Psoas muscle (tissue), 8 donors: ENCODE data around the gene CYBC1. TPM values are rescaled to one million over a fixed set of nuclear protein-coding genes. Genes with fewer than 3 reads are reported as not detected.

Experiments
- ATAC-seq, 4 donors: fragments of 200-7000 bp; cut with Tn5 transposase; one replicate each; pipeline ENCODE4 v1.9.1; 2020; ENCODE audit warnings: moderate library complexity in 3 of 4, mild to moderate bottlenecking in 2 of 4
- DNase-seq, 2 donors: peaks; one replicate each; pipeline ENCODE4 v3.0.0-alpha.2; 2020
- H3K27ac ChIP-seq: fragments of 200-600 bp; one replicate; pipeline ENCODE4 v1.8.0; 2022
- H3K27me3 ChIP-seq, 3 donors: fragments of 200-600 bp in 1 of 3; one replicate each; pipeline versions ENCODE4 v1.6.1 to v1.8.0; 2013 to 2022; ENCODE audit warnings: low read length in 2 of 3, mild to moderate bottlenecking in 2 of 3, moderate library complexity in 1 of 3; ENCODE audit not compliant: insufficient read depth in 3 of 3
- H3K36me3 ChIP-seq, 2 donors: fragments of 200-600 bp in 1 of 2; one replicate each; pipeline versions ENCODE4 v1.6.1 to v1.8.0; 2013 to 2022; ENCODE audit warnings: low read depth in 1 of 2, mild to moderate bottlenecking in 1 of 2, moderate library complexity in 1 of 2; ENCODE audit not compliant: insufficient read depth in 1 of 2
- H3K4me1 ChIP-seq: fragments of 200-600 bp; one replicate; pipeline ENCODE4 v1.8.0; 2022
- H3K4me3 ChIP-seq: fragments of 200-600 bp; one replicate; pipeline ENCODE4 v1.8.0; 2022; ENCODE audit warnings: mild to moderate bottlenecking
- H3K9me3 ChIP-seq: fragments of 200-600 bp; one replicate; pipeline ENCODE4 v1.8.0; 2022
- WGBS, 3 donors: extraction: QIAGEN DNeasy Blood & Tissue Kit; methylation state at CpG; one replicate each; pipeline versions ENCODE4 v1.1.6 to v1.1.7; 2013; 5-methylcytosine and 5-hydroxymethylcytosine counted together
- intact Hi-C, 2 donors: fragments of 100-400 bp; cut with DNase I; formaldehyde crosslinking; loops; one replicate each; pipeline versions ENCODE4 v1.11.0 to v1.14.2; 2022
- polyA plus RNA-seq, 3 donors: library from polyadenylated mRNA; stranded (reverse); fragments of 200-250 nt; gene quantifications; one replicate each; pipeline ENCODE4 v1.2.3, GENCODE V29; 2013
- total RNA-seq, 4 donors: library from RNA; stranded (reverse); fragmentation: NEBNext Ultra II Directional in 2 of 4; extraction: Animal tissue kit (Norgen Biotek cat#: 25700) in 2 of 4; gene quantifications; one replicate each; pipeline versions ENCODE4 v1.2.1 to v1.2.4, GENCODE V29; 2021 to 2023
- TF ChIP-seq, protein P1 (sequence below): fragments of 200-600 bp; IDR thresholded peaks from one replicate; pipeline ENCODE4 v1.8.0; 2022; ENCODE audit warnings: antibody characterized with exemption
- donor health status: healthy with polysubstance abuse.
- donor health status: DM: no; HTN: no; CAD: no; lungs with moderate emphysema.
- donor health status: Bipolar disorder and iron deficiency.
- donor health status: healthy.
- donor health status: DM: yes; HTN: yes; CAD: no.
- donor health status: DM: no; HTN: no; CAD: no.
- donor health status: DM: no; HTN: no; CAD: no.
- donor health status: DM: yes; HTN: yes; CAD: no.

CYBC1 gene
- total and polyA plus RNA-seq, 7 donors = 14.4 to 31.6 (median 19.1) TPM

DNA sequence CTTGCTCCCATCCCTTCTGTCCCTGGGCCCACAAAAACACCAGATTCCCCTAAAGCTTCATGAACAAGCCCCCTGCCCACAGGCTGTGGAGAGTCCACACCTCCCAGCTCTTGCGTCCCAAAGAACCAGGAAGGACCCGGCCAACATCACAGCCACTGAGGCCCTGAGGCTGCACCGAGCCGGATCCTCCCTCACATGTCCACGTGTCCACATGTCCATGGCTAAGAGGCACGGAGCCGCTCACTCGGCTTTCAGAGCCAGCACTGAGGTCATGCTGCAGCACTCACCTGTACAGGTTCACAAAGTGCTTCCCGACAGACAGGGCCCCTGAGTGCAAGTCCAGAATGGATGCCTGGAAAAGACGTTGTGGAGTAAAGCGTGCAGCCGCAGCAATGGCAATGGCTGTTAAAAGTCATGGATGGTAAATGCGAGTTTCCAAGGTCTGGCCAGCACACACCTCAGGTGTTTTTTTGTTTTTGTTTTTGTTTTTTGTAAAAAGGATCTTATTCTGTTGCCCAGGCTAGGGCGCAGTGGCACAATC is 44.4 kb downstream of the CYBC1 start:
- intact Hi-C loops = no loop called here
- Histone ChIP-seq H3K4me3 (no peak overlapping the region), H3K27me3 (no peaks in the 10 kb centered on the region), H3K27ac (no peak overlapping the region), H3K4me1 (peaks cover 10% of the 10 kb centered on the region), H3K9me3 (no peaks in the 10 kb centered on the region), H3K36me3 (peaks cover 0 to 55% of the 10 kb centered on the region in 2 donors)
- WGBS, 3 donors = 94 to 95% (median 95%) methylated on average over 14 of the region's 14 CpGs
- TF ChIP-seq, protein P1, sequence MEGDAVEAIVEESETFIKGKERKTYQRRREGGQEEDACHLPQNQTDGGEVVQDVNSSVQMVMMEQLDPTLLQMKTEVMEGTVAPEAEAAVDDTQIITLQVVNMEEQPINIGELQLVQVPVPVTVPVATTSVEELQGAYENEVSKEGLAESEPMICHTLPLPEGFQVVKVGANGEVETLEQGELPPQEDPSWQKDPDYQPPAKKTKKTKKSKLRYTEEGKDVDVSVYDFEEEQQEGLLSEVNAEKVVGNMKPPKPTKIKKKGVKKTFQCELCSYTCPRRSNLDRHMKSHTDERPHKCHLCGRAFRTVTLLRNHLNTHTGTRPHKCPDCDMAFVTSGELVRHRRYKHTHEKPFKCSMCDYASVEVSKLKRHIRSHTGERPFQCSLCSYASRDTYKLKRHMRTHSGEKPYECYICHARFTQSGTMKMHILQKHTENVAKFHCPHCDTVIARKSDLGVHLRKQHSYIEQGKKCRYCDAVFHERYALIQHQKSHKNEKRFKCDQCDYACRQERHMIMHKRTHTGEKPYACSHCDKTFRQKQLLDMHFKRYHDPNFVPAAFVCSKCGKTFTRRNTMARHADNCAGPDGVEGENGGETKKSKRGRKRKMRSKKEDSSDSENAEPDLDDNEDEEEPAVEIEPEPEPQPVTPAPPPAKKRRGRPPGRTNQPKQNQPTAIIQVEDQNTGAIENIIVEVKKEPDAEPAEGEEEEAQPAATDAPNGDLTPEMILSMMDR = no peak
- DNase-seq = no peak
- ATAC-seq = no peak

DNA sequence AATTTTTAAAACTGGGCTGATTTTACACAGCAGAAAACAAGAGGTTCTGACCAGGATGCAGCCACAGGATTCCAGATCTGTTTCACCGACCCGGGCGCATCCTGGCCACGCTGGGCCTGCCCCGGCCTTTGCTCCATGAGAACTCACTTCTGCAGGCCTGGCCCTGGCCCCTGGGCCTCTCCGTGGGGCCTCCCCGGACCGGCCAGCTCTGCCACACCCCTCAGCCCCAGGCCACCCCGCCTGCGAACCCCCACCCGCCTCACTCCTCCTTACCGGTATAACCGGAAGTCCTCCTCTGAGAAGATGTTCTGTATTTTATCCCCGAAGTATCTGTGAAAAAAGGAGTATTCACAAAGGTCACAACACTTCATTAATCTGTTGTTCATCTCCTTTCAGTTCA is 45.5 kb downstream of the CYBC1 start:
- intact Hi-C loops = loop anchor here in 1 of 2 donors (2.0 kb wide), 1 partner anchor 50 kb away; no protein-coding TSS in a partner anchor
- no peak for DNase-seq
- Histone ChIP-seq H3K27ac (no peak overlapping the region), H3K27me3 (no peaks in the 10 kb centered on the region), H3K4me1 (peaks cover 16% of the 10 kb centered on the region), H3K9me3 (no peaks in the 10 kb centered on the region), H3K36me3 (peaks cover 0 to 51% of the 10 kb centered on the region in 2 donors), H3K4me3 (no peak overlapping the region)
- TF ChIP-seq, protein P1 = no peak
- ATAC-seq = no peak
- 94 to 96% (median 95%) methylated on average over 14 of the region's 14 CpGs for WGBS, 3 donors

DNA sequence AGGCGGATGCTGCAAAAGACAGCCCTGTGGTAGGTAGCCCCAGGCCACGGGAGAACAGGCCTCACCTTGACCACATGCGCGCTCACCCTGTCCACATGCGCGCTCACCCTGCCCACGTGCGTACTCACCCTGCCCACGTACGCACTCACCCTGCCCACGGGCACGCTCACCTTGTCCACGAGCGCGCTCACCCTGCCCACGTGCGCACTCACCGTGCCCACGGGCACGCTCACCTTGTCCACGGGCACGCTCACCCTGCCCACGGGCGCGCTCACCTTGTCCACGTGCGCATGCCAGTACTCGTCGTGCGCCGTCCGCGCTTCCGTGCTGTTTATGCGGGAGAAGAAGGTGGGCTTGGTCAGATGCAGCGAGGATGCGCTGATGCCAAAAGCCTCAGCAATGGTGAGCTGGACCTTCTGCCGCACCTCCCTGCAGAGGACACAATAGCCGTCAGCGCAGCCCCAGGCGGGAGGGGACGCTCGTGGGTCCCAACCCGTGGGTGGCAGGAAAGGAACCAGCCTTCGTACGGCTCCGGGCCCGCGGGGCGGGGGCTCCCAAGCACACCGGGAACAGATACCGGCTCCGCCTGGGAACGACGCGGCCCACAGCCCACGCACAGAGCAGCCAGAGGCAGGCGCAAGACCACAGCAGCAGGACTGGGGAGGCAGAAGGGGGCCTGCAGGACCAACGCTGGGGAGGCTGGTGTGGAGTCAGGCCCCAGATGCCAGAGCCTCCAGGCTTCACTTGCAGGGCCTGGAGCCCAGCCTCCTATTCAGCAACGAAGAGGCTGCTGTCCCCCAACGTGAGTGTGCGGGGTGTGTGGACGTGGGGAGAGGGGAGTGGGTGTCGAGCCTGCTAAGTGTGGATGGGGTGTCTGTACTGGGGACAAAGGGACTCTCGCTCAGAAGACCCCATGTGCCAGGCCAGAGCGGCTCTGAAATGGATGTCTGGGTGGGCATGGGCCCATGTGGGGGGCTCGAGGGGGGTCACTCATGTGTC is 46.6 kb downstream of the CYBC1 start:
- no peak for DNase-seq
- Histone ChIP-seq H3K4me1 (peaks cover 26% of the 10 kb centered on the region), H3K4me3 (no peak overlapping the region), H3K36me3 (peaks cover 0 to 43% of the 10 kb centered on the region in 2 donors), H3K9me3 (no peaks in the 10 kb centered on the region), H3K27ac (no peak overlapping the region), H3K27me3 (no peaks in the 10 kb centered on the region)
- TF ChIP-seq, protein P1 = no peak
- ATAC-seq = no peak
- intact Hi-C loops = loop anchor here in 1 of 2 donors (2.0 kb wide), 1 partner anchor 49 kb away; no protein-coding TSS in a partner anchor
- WGBS, 3 donors = 95 to 97% (median 96%) methylated on average over 65 to 67 of the region's 67 CpGs

DNA sequence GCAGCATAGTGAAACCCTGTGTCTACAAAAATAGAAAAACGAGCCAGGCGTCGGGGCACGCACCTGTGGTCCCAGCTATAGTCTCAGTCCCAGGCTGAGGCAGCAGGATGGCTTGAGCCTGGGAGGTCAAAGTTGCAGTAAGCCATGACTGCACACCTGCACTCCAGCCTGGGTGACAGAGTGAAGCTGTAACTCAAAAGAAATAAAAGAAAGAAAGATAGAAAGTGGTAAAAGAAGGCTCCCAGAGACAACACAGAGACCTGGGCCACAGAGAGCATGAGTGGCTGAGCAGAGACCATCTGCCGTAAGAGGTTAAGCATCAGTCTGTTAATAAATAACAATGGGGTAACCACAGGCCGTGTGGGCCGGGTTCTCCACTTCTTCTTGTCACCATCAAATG is 47.7 kb downstream of the CYBC1 start:
- no peak overlapping the region for H3K4me3 ChIP-seq
- H3K27ac ChIP-seq = no peak overlapping the region
- no peaks in the 10 kb centered on the region for H3K27me3 ChIP-seq
- TF ChIP-seq, protein P1 = no peak
- DNase-seq = no peak
- no peaks in the 10 kb centered on the region for H3K9me3 ChIP-seq
- 86 to 95% (median 89%) methylated on average over 7 of the region's 7 CpGs for WGBS, 3 donors
- ATAC-seq = no peak
- H3K36me3 ChIP-seq = peaks cover 0 to 37% of the 10 kb centered on the region in 2 donors
- intact Hi-C loops = no loop called here
- H3K4me1 ChIP-seq = peaks cover 26% of the 10 kb centered on the region
